GM12864 (cell line): ENCODE results near the gene HRH2.

ENCODE experiments used
- DNase-seq: peaks from one replicate; pipeline ENCODE4 v3.0.0-alpha.2; 2011; ENCODE audit warnings: low read depth
- H3K4me3 ChIP-seq: 2 replicates; pipeline ENCODE4 v1.5.1; 2011; ENCODE audit warnings: mild to moderate bottlenecking, low read depth, low read length, control low read depth
- TF ChIP-seq, protein P1 (sequence below): IDR thresholded peaks from 2 replicates; pipeline ENCODE4 v1.5.1; 2011; ENCODE audit warnings: low read depth, mild to moderate bottlenecking, moderate library complexity, low read length, control low read depth, inconsistent platforms; ENCODE audit errors: missing control alignments

Gene HRH2

DNA sequence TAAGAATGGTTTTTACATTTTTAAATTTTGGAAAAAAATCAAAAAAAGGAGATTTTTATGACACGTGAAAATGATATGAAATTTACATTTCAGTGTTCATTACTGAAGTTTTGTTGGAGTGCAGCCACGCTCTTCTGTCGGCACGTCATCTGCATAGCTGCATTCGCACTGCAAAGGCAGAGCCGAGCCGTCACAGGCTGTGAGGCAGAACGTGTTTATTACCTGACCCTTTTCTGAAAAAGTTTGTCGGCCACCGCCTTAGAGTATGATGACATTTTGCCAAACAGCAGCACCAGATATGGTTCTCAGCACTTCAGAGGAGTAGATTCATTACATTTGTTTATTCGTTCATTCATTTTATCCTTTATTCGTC, 24.1 kb downstream of the HRH2 start:
- DNase-seq: no peak
- TF ChIP-seq, protein P1, sequence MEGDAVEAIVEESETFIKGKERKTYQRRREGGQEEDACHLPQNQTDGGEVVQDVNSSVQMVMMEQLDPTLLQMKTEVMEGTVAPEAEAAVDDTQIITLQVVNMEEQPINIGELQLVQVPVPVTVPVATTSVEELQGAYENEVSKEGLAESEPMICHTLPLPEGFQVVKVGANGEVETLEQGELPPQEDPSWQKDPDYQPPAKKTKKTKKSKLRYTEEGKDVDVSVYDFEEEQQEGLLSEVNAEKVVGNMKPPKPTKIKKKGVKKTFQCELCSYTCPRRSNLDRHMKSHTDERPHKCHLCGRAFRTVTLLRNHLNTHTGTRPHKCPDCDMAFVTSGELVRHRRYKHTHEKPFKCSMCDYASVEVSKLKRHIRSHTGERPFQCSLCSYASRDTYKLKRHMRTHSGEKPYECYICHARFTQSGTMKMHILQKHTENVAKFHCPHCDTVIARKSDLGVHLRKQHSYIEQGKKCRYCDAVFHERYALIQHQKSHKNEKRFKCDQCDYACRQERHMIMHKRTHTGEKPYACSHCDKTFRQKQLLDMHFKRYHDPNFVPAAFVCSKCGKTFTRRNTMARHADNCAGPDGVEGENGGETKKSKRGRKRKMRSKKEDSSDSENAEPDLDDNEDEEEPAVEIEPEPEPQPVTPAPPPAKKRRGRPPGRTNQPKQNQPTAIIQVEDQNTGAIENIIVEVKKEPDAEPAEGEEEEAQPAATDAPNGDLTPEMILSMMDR: no peak
- H3K4me3 ChIP-seq: no peak overlapping the region

DNA sequence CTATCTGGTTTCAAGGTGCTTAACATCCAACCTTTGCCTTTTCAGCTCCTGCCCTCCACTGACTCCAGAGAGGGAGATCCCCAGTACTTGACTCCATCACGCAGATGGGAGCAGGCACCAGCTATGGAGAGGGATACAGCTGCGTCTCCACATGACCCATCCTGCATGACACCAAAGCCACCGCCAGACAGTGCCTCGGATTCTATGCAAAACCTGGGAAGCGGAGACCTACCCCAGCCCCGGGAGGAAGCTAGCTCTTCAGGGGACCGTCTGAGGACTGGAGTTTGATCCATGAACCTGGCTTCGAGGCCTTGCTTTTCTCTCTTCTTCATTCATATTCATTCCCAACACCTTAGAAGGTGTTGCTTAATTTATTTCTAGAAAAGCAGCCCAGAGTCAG, 24.8 kb downstream of the HRH2 start:
- no peak for DNase-seq

DNA sequence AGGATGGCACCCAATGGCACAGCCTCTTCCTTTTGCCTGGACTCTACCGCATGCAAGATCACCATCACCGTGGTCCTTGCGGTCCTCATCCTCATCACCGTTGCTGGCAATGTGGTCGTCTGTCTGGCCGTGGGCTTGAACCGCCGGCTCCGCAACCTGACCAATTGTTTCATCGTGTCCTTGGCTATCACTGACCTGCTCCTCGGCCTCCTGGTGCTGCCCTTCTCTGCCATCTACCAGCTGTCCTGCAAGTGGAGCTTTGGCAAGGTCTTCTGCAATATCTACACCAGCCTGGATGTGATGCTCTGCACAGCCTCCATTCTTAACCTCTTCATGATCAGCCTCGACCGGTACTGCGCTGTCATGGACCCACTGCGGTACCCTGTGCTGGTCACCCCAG, 25.4 kb downstream of the HRH2 start:
- no peak overlapping the region for H3K4me3 ChIP-seq
- TF ChIP-seq, protein P1: no peak
- DNase-seq: no peak

More for the DNA sequence above, 24.8 kb downstream of the HRH2 start:
- TF ChIP-seq, protein P1: no peak
- H3K4me3 ChIP-seq: no peak overlapping the region

DNA sequence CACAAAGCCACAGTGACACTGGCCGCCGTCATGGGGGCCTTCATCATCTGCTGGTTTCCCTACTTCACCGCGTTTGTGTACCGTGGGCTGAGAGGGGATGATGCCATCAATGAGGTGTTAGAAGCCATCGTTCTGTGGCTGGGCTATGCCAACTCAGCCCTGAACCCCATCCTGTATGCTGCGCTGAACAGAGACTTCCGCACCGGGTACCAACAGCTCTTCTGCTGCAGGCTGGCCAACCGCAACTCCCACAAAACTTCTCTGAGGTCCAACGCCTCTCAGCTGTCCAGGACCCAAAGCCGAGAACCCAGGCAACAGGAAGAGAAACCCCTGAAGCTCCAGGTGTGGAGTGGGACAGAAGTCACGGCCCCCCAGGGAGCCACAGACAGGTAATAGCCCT, 26.1 kb downstream of the HRH2 start:
- no peak for DNase-seq
- TF ChIP-seq, protein P1: no peak
- H3K4me3 ChIP-seq: no peak overlapping the region

DNA sequence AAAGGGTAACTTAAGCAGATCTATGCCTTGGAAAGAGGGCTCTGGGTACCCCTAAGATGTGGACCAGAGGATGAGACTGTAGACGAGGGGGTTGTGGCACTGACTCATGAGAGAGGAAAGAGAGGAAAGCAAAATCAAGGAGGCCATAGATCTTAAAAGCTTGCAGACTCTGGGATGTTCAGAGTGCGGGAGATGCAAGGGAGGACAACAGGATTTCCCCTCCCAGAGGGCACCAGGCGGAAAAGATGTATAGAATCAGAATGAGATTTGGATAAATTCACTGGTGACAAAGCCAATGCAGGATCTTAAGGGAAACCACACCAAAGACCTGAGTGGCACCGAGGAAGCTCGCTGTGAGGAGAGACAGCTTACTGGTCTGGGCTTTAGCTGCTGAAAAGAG, 27.1 kb downstream of the HRH2 start:
- TF ChIP-seq, protein P1: no peak
- DNase-seq: no peak
- no peak overlapping the region for H3K4me3 ChIP-seq

DNA sequence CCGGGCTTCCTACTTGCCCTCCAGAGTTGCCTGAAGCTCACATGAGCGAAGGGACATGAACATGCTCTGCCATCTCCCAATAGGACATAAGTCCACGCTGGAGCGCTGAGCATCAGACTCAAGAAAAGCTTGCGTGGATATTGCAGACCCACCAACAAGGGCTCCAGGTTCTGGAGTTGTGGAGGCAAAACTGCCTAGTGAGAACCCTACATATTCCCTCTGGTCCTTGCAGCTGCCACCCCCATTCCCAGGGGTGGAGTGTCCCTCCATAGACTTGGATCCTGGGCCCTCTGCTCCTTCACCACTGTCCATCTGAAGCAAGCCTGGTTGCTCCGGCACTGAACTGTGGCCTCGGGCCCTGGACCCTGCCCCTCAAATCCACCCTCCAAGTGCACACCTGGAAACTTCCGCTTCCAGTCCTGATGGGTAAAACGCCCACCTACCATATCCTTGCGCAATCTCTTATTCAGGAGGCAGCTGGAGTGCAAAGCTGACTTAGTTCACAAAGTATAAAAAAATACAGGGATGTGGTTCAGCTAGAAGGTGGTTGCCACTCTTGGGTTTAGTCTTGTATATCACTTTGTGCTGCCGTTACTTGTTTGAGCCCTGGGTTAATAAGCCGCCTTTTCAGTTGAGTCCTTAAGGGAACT, 28.0 kb downstream of the HRH2 start:
- DNase-seq: no peak
- TF ChIP-seq, protein P1: no peak

DNA sequence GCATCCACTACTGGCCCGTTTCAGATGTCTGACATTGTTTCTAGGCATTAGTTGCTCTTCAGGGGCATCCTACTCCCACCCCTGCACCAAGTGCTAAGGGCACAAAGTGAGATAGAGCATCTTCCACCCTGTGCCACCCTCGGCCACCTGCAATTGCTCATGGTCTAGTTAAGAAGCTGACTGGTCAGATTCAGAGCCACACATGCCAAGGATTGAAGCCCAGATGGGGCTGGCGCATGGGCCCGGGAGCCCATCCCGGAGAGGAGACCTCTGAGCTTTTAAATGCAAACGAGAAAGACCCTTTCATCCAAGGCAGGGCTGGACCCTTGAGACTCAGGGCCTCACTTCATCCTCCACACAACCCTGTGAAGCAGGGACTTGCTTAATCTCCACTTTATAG, 28.5 kb downstream of the HRH2 start:
- TF ChIP-seq, protein P1: no peak
- H3K4me3 ChIP-seq: no peak overlapping the region
- no peak for DNase-seq

More for the DNA sequence above, 28.0 kb downstream of the HRH2 start:
- H3K4me3 ChIP-seq: no peak overlapping the region
